Smooth muscle cell (in vitro differentiated cells): ENCODE results near the gene ENPP7. TPM values are rescaled to one million over a fixed set of nuclear protein-coding genes. Genes with fewer than 3 reads are reported as not detected.

Experiments
- DNase-seq: peaks from one replicate; lab custom pipeline; 2025; ENCODE audit not compliant: unreplicated experiment; lab: John Stamatoyannopoulos, UW
- H2AFZ ChIP-seq: fragments of 200-600 bp; sonication (generic); 2 replicates; pipeline ENCODE4 v1.6.0; 2016; ENCODE audit warnings: antibody characterized with exemption, low read depth, mild to moderate bottlenecking
- H3F3A ChIP-seq: fragments of 200-600 bp; sonication (generic); 2 replicates; pipeline ENCODE4 v1.6.0; 2017; ENCODE audit warnings: antibody characterized with exemption, low read depth
- H3K27ac ChIP-seq: fragments of 200-600 bp; sonication (generic); 2 replicates; pipeline ENCODE4 v1.5.1; 2016; ENCODE audit warnings: low read depth, mild to moderate bottlenecking
- H3K27me3 ChIP-seq: fragments of 200-600 bp; sonication (generic); 2 replicates; pipeline ENCODE4 v1.6.1; 2016; ENCODE audit warnings: low read depth, mild to moderate bottlenecking
- H3K36me3 ChIP-seq: fragments of 200-600 bp; sonication (generic); 2 replicates; pipeline ENCODE4 v1.5.1; 2016; ENCODE audit warnings: low read depth
- H3K4me1 ChIP-seq: fragments of 200-600 bp; sonication (generic); 2 replicates; pipeline ENCODE4 v1.5.1; 2016; ENCODE audit warnings: low read depth
- H3K4me2 ChIP-seq: fragments of 200-600 bp; sonication (generic); 2 replicates; pipeline ENCODE4 v1.6.0; 2016; ENCODE audit warnings: mild to moderate bottlenecking
- H3K4me3 ChIP-seq: fragments of 200-600 bp; sonication (generic); 2 replicates; pipeline ENCODE4 v1.5.1; 2016; ENCODE audit warnings: mild to moderate bottlenecking
- H3K79me2 ChIP-seq: fragments of 200-600 bp; sonication (generic); 2 replicates; pipeline ENCODE4 v1.6.0; 2016; ENCODE audit warnings: low read depth, mild to moderate bottlenecking
- H3K9ac ChIP-seq: fragments of 200-600 bp; sonication (generic); 2 replicates; pipeline ENCODE4 v1.6.0; 2016; ENCODE audit warnings: low read depth
- H3K9me3 ChIP-seq: fragments of 200-600 bp; sonication (generic); replicated peaks from 2 replicates; pipeline ENCODE4 v1.5.1; 2016; ENCODE audit warnings: low read depth
- H4K20me1 ChIP-seq: fragments of 200-600 bp; sonication (generic); 2 replicates; pipeline ENCODE4 v1.6.0; 2016; ENCODE audit warnings: low read depth
- CTCF ChIP-seq: fragments of 200-600 bp; sonication (generic); IDR thresholded peaks from 2 replicates; pipeline ENCODE4 v1.5.1; 2017; ENCODE audit warnings: borderline replicate concordance, mild to moderate bottlenecking, antibody characterized with exemption; ENCODE audit not compliant: insufficient read depth, poor library complexity, severe bottlenecking
- WGBS: methylation state at CpG from one replicate; pipeline ENCODE4 v1.1.7; 2016; ENCODE audit warnings: low lambda C conversion rate; 5-methylcytosine and 5-hydroxymethylcytosine counted together
- microRNA-seq: library from miRNA; unstranded; fragments of <30 nt; microRNA quantifications from one replicate; pipeline ENCODE4, GENCODE V29; 2016; ENCODE audit warnings: borderline number of aligned reads
- polyA plus RNA-seq: library from polyadenylated mRNA; unstranded; fragments of >200 nt; fragmentation: Nextera tagmentation; extraction: Ambion mirVana; gene quantifications from 2 replicates; pipeline ENCODE4 v1.2.1, GENCODE V29; 2016
- small RNA-seq: library from RNA; depleted of rRNA; stranded (forward); fragments of <200 nt; gene quantifications from one replicate; pipeline ENCODE3, GENCODE V24; 2014
- total RNA-seq: library from RNA; depleted of rRNA; stranded (reverse); fragments of >200 nt; gene quantifications from 2 replicates; pipeline ENCODE4 v1.2.3, GENCODE V29; 2014

Gene ENPP7
- total and polyA plus RNA-seq, 2 experiments from 2014 or later = not detected

DNA sequence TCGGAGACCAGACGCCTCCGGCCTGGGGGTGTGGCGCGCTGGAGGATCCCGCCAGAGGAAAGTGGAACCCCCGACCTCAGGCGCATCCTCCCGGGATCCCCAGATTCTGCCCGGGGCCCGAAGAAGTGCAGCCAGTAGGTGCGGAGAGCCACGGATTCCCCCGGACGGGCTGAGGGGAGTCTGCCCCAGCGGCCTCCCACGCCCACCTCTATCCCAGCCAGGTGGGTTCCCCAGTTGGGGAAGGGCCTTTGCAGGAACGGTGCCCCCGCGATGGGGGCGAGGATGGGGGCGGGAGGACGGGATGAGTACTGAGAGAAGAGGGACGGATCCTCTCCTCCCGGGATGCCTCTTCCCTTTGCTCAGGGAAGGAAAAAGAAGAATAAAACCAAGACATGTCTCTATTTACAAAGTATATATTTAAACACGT is 61.0 kb downstream of the ENPP7 start:
- Histone ChIP-seq H3K27ac (no peak overlapping the region), H3K4me3 (peak overlapping the region; percentile 55), H3K4me2 (peak overlapping the region; percentile 91), H3K9me3 (no peaks in the 10 kb centered on the region), H3K79me2 (no peaks in the 10 kb centered on the region), H3K9ac (no peak overlapping the region), H3F3A (peaks cover 4% of the 10 kb centered on the region), H2AFZ (no peak overlapping the region), H3K36me3 (no peaks in the 10 kb centered on the region), H3K4me1 (peaks cover 48% of the 10 kb centered on the region), H4K20me1 (peaks cover 11% of the 10 kb centered on the region), H3K27me3 (peaks cover 64% of the 10 kb centered on the region)
- no peak for TF ChIP-seq CTCF
- no peak for DNase-seq
- WGBS = 10% methylated on average over 24 of the region's 26 CpGs

Small RNA genes lying within 50 kb of the gene (microRNA-seq; reads per million reads assigned to microRNA genes)
- gene MIR4739 = not detected

Small RNA genes lying within 50 kb of the gene (small RNA-seq; reads per million reads assigned to genes)
- not detected for gene MIR4739

Other genes starting within 250 kb of the ENPP7 start
- not detected in 2 replicates for gene RBFOX3, start 119.9 kb upstream of the ENPP7 start, total RNA-seq
- 0.16 and 0.39 TPM in 2 replicates for gene RBFOX3, start 119.9 kb upstream of the ENPP7 start, polyA plus RNA-seq
- 4.0 and 7.3 TPM in 2 replicates for gene CBX2, start 47.2 kb downstream of the ENPP7 start, total RNA-seq
- 10.1 and 11.0 TPM in 2 replicates for gene CBX2, start 47.2 kb downstream of the ENPP7 start, polyA plus RNA-seq
- gene CBX8, start 66.1 kb downstream of the ENPP7 start, total RNA-seq = 1.9 and 2.6 TPM in 2 replicates
- gene CBX8, start 66.1 kb downstream of the ENPP7 start, polyA plus RNA-seq = 4.3 and 9.0 TPM in 2 replicates
- 17.3 and 17.4 TPM in 2 replicates for gene CBX4, start 108.5 kb downstream of the ENPP7 start, total RNA-seq
- gene CBX4, start 108.5 kb downstream of the ENPP7 start, polyA plus RNA-seq = 44.6 and 47.2 TPM in 2 replicates